Keratinocyte (primary cell): ENCODE results near the gene TBX20.

Source experiments
- CTCF ChIP-seq, 3 experiments: IDR thresholded peaks in 1 of 3; conservative IDR thresholded peaks in 1 of 3; optimal IDR thresholded peaks in 1 of 3; 2 replicates in 2 of 3; 3 replicates in 1 of 3; pipeline versions ENCODE3 to v1.5.1; 2011; ENCODE audit warnings: low read length in 3 of 3, mild to moderate bottlenecking in 3 of 3, moderate library complexity in 2 of 3, control low read depth in 1 of 3, inconsistent platforms in 1 of 3; ENCODE audit not compliant: insufficient read depth in 2 of 3; ENCODE audit errors: extremely low read depth in 1 of 3
- EZH2 ChIP-seq: IDR thresholded peaks from one replicate; pipeline ENCODE4 v1.6.1; 2012; ENCODE audit warnings: inconsistent platforms, mild to moderate bottlenecking, low read length, moderate library complexity

GRCh38 chr7:35259523-35259908, 5.6 kb upstream of the TBX20 start:
- TF ChIP-seq CTCF (optimal IDR thresholded peaks at IDR 0.05 in 1 of 3, IDR thresholded peaks at IDR 0.05 in 1 of 3, conservative IDR thresholded peaks at IDR 0.05 in 1 of 3; ENCODE audit: extremely low read depth in 1 of 3, insufficient read depth in 2 of 3, low read length in 3 of 3) (no peak), EZH2 (no peak)
